Germinal center (tissue), 1 donor: Measurements from ENCODE around the gene LOXL3.

ENCODE experiments used
- DNase-seq: peaks from one replicate; pipeline ENCODE4 v3.0.0; 2012; ENCODE audit warnings: mixed read lengths, low spot score

The LOXL3 gene

GRCh38 chr2:74550231-74550630 is 3.5 kb downstream of the LOXL3 start:
- DNase-seq = no peak

- peak; percentile 48 for DNase-seq
Measured at GRCh38 chr2:74548900-74549826, 4.6 kb downstream of the LOXL3 start.

- DNase-seq = no peak
Measured at GRCh38 chr2:74548285-74548899, 5.3 kb downstream of the LOXL3 start.

GRCh38 chr2:74546004-74546403 is 7.7 kb downstream of the LOXL3 start:
- no peak for DNase-seq

GRCh38 chr2:74544634-74545033 is 9.1 kb downstream of the LOXL3 start:
- DNase-seq = no peak

GRCh38 chr2:74542978-74543377 is 10.8 kb downstream of the LOXL3 start:
- no peak for DNase-seq

GRCh38 chr2:74540291-74540690 is 13.5 kb downstream of the LOXL3 start:
- no peak for DNase-seq

GRCh38 chr2:74538881-74539339 is 14.8 kb downstream of the LOXL3 start:
- DNase-seq = peak; percentile 29

GRCh38 chr2:74537140-74537539 is 16.6 kb downstream of the LOXL3 start:
- DNase-seq = no peak

GRCh38 chr2:74536166-74536950 is 17.4 kb downstream of the LOXL3 start:
- no peak for DNase-seq

- DNase-seq = no peak
Measured at GRCh38 chr2:74535440-74535965, 18.2 kb downstream of the LOXL3 start.

GRCh38 chr2:74534411-74534810 is 19.3 kb downstream of the LOXL3 start:
- DNase-seq = no peak

- DNase-seq = no peak
Measured at GRCh38 chr2:74533464-74533863, 20.3 kb downstream of the LOXL3 start.

GRCh38 chr2:74532222-74532621 is 21.5 kb downstream of the LOXL3 start:
- DNase-seq = peak; percentile 49

- DNase-seq = no peak
Measured at GRCh38 chr2:74531666-74532065, 22.1 kb downstream of the LOXL3 start.

GRCh38 chr2:74530239-74531187 is 23.2 kb downstream of the LOXL3 start:
- DNase-seq = peak; percentile 64

GRCh38 chr2:74529357-74530238 is 24.1 kb downstream of the LOXL3 start, which contains the start of the genes AUP1 and HTRA2:
AUP1 (minus strand) TSS chr2:74529706; CDS start chr2:74529629, 77 bp downstream.
HTRA2 (plus strand) TSS chr2:74529933; CDS start chr2:74530007, 74 bp downstream.
- peak; percentile 93 for DNase-seq

- peak; percentile 32 for DNase-seq
Measured at GRCh38 chr2:74528600-74529356, 25.0 kb downstream of the LOXL3 start.

GRCh38 chr2:74527741-74528140 is 26.0 kb downstream of the LOXL3 start:
- no peak for DNase-seq
